AG04449 (cell line): ENCODE measurements around the gene UQCRFS1.
A peak's percentile ranks its signal among the peaks of the same experiment; 100 is the strongest.
"Not testable (repeated sequence)": the region's sequence is repeated elsewhere in the genome, so short reads cannot be mapped to it uniquely, and the experiment has no call there.

Experiments
- CTCF ChIA-PET: fragments of 350-600 bp; formaldehyde crosslinking; extraction: SDS; loops from one replicate; lab custom pipeline; 2021; ENCODE audit warnings: antibody characterized with exemption; lab: Yijun Ruan, JAX
- POLR2A ChIA-PET: fragments of 400-600, 350-600 bp; formaldehyde crosslinking; extraction: SDS; loops from one replicate; lab custom pipeline; 2020; ENCODE audit warnings: antibody characterized with exemption, inconsistent platforms; lab: Yijun Ruan, JAX
- DNase-seq: peaks from one replicate; pipeline ENCODE4 v3.0.0-alpha.2; 2010; ENCODE audit warnings: low read depth, low spot score
- H3K4me3 ChIP-seq: 2 replicates; pipeline ENCODE4 v1.5.1; 2011; ENCODE audit warnings: low read depth, mild to moderate bottlenecking, control low read depth, low read length
- CTCF ChIP-seq: IDR thresholded peaks from one replicate; pipeline ENCODE4 v1.5.1; 2011; ENCODE audit warnings: mild to moderate bottlenecking, moderate library complexity, low read length, control low read depth, inconsistent platforms; ENCODE audit not compliant: insufficient read depth; ENCODE audit errors: missing control alignments

Gene UQCRFS1

GRCh38 chr19:29217616-29218015 lies 4.7 kb upstream of the UQCRFS1 start:
- no peak for TF ChIP-seq CTCF
- CTCF ChIA-PET = interaction anchor here (0.7 kb wide), 1 partner anchor 626 kb away, joined by 3 read pairs; no protein-coding TSS in a partner anchor
- POLR2A ChIA-PET = interaction anchor here (0.8 kb wide), 1 partner anchor 574 kb away, joined by 3 read pairs; no protein-coding TSS in a partner anchor
- H3K4me3 ChIP-seq = no peak overlapping the region
- no peak for DNase-seq

- no peak for DNase-seq
- no peak overlapping the region for H3K4me3 ChIP-seq
- TF ChIP-seq CTCF = no peak
- ChIA-PET POLR2A (no interaction called here), CTCF (no interaction called here)
These were observed 3.1 kb upstream of the UQCRFS1 start for GRCh38 chr19:29216021-29216420.

- POLR2A ChIA-PET = no interaction called here
- no peak for DNase-seq
- no peak overlapping the region for H3K4me3 ChIP-seq
- no peak for TF ChIP-seq CTCF
- CTCF ChIA-PET = no interaction called here
These were observed 2.4 kb upstream of the UQCRFS1 start for GRCh38 chr19:29215322-29215845.

- ChIA-PET POLR2A (no interaction called here), CTCF (no interaction called here)
- no peak for TF ChIP-seq CTCF
- no peak for DNase-seq
- no peak overlapping the region for H3K4me3 ChIP-seq
These were observed 1.5 kb upstream of the UQCRFS1 start for GRCh38 chr19:29214411-29214810.

- POLR2A ChIA-PET = interaction anchor here (0.7 kb wide), 1 partner anchor 10 kb away, joined by 3 read pairs; no protein-coding TSS in a partner anchor
- TF ChIP-seq CTCF = no peak
- CTCF ChIA-PET = no interaction called here
- H3K4me3 ChIP-seq = peak overlapping the region; percentile 79
- DNase-seq = no peak
These were observed 649 bp downstream of the UQCRFS1 start for GRCh38 chr19:29212356-29212647.

- peak overlapping the region; percentile 79 for H3K4me3 ChIP-seq
- ChIA-PET CTCF (no interaction called here), POLR2A (interaction anchor here (0.7 kb wide), 1 partner anchor 10 kb away, joined by 3 read pairs; no protein-coding TSS in a partner anchor)
- DNase-seq = no peak
- no peak for TF ChIP-seq CTCF
These were observed 1.2 kb downstream of the UQCRFS1 start for GRCh38 chr19:29211562-29212355.

GRCh38 chr19:29211041-29211440 lies 1.9 kb downstream of the UQCRFS1 start:
- CTCF ChIA-PET, H3K4me3 ChIP-seq, DNase-seq, POLR2A ChIA-PET: not testable (repeated sequence)

GRCh38 chr19:29210502-29210901 lies 2.4 kb downstream of the UQCRFS1 start:
- H3K4me3 ChIP-seq, DNase-seq, CTCF ChIA-PET, POLR2A ChIA-PET: not testable (repeated sequence)

GRCh38 chr19:29207403-29208187 lies 5.4 kb downstream of the UQCRFS1 start:
- H3K4me3 ChIP-seq, CTCF ChIA-PET, POLR2A ChIA-PET, DNase-seq: not testable (repeated sequence)
